HG03442 (cell line): ENCODE measurements around the gene MACO1.
"Not testable (repeated sequence)": the region's sequence is repeated elsewhere in the genome, so short reads cannot be mapped to it uniquely, and the experiment has no call there.

Experiments used
- ATAC-seq: cut with Tn5 transposase; IDR thresholded peaks from one replicate; pipeline ENCODE4 v1.9.1; 2021; ENCODE audit warnings: mild to moderate bottlenecking, moderate library complexity; ENCODE audit not compliant: unreplicated experiment

Gene MACO1

DNA sequence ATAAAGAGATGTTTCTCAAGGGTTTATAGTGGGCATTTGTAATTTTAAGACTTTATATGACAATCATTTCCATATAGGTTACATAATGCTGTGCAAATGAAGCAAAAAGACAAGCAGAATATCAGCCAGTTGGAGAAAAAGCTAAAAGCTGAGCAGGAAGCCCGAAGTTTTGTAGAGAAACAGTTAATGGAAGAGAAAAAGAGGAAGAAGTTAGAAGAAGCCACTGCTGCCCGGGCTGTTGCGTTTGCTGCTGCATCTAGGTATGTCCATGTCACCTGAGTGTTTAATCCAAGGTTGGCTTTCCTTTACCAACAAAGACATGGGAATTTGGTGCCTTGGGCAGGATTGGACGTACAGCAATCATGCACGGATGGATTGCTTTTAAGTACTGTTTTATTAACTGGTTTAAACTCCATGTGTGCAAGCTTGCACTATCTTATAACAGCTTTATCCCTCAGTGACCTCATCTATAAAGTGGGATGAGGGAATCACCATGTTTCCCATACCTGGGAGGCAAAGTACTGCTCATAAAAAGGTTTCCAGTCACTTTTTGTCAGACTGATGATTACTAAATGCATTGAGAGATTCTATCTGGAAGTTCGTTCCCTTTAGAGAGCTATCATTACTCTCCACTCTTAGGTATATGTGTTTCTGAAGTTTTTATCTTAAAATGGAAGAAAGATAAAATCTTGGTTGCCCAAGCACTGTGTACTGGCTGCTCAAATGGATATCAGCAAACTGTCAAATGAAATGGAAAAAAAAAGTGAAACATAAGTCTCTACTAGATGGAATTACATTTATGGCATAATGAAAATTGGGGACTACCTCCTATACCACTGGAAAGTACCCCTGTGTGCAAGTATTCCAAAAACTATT is 55.1 kb downstream of the MACO1 start:
- ATAC-seq: no peak

DNA sequence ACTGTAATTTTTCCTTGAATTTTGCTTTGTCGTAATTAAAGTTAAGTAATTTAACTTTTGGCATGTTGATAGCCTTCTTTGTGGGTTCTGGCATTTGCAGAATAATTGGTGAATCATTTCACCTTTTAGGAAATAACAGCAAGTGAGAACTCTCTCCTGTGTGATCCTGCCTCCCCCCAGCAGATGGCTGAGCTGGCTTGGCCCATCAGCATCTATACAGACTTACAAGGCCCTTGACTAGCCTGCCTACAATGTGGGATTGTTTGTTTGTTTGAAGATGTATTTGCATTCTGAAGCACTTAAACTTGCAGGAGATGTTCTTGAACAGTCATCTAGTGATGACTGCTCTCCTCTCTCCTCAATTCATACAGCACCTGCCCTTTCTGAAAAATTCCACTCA is 55.9 kb downstream of the MACO1 start:
- ATAC-seq: no peak

- no peak for ATAC-seq
Measured at GRCh38 chr1:25487628-25488027, 56.9 kb downstream of the MACO1 start.

DNA sequence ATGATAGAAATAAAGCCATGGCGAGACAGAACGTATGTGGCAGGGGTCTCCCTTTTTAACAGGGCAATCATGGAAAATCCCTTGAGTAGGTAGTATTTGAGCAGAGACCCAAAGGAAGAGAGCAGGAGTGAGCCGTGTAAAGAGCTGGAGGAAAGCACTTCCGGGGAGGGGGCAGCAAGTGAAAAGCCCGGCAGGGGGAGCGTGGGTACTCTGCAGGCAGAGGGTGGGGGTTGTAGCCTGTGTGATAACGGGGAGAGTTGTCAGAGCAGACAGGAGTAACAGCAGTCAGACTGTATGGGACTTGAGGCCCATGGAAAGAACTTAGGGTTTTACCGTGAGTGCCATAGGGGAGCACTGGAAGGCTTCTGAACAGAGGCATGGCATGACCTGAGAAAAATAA is 61.6 kb downstream of the MACO1 start:
- no peak for ATAC-seq

GRCh38 chr1:25494952-25495351 is 64.3 kb downstream of the MACO1 start:
- no peak for ATAC-seq

- no peak for ATAC-seq
Measured at GRCh38 chr1:25500694-25501093, 70.0 kb downstream of the MACO1 start.

GRCh38 chr1:25501235-25502058 is 70.8 kb downstream of the MACO1 start:
- no peak for ATAC-seq

DNA sequence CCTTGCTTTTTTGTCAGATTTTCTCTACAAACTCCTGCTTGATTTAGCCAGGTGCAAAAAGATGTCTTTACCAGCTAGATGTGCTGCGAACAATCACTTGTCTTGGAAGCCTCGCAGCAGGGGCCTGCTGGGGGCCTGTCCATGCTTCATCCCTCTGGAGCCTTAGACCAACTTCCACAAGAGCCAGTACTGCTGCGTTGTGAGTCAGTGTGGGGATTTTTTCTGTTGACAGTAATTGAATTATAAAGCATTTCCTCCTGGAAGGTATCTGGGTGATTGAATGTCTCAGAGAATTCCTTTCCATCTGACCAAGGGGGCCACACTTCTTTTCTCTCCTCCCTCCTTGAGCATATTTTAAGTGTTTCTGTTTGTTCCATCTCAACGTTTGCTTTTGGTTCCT is 72.3 kb downstream of the MACO1 start:
- no peak for ATAC-seq

DNA sequence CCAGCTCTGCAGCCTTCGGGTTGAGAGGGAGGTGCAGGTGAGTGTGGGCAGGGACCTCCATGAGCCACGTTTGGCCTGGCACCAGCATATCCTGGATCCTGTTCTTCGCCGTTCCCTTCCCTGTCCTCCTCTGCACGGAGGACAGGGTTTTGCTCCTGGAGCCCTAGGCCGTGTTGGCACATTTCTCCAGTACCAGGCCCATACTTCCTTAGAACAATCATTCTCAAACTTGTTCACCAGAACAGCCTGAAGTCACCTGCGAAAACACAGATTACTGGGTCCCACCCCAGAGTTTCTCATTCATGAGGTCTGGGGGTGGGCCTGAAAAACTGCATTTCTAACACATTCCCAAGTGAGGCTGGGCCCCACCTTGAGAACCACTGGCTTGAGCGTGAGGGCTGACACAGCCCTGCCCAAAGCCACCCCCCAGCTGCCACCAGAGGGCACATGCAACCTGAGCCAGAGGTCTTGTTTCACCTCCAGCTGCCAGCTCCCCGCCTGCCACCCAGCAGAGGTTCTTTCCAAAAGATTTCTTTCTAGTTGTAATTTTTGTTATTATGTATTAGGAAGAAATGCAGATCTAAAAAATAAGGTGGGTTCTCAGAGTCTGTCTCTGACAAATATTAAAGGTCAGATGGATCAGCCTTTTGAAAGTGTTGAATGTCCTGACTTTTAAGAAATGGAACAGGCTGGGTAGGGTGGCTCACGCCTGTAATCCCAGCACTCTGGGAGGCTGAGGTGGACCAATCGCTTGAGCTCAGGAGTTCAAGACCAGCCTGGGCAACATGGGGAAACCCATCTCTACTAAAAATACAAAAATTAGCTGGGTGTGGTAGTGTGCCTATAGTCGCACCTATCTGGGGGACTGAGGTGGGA is 73.1 kb downstream of the MACO1 start:
- ATAC-seq: no peak

DNA sequence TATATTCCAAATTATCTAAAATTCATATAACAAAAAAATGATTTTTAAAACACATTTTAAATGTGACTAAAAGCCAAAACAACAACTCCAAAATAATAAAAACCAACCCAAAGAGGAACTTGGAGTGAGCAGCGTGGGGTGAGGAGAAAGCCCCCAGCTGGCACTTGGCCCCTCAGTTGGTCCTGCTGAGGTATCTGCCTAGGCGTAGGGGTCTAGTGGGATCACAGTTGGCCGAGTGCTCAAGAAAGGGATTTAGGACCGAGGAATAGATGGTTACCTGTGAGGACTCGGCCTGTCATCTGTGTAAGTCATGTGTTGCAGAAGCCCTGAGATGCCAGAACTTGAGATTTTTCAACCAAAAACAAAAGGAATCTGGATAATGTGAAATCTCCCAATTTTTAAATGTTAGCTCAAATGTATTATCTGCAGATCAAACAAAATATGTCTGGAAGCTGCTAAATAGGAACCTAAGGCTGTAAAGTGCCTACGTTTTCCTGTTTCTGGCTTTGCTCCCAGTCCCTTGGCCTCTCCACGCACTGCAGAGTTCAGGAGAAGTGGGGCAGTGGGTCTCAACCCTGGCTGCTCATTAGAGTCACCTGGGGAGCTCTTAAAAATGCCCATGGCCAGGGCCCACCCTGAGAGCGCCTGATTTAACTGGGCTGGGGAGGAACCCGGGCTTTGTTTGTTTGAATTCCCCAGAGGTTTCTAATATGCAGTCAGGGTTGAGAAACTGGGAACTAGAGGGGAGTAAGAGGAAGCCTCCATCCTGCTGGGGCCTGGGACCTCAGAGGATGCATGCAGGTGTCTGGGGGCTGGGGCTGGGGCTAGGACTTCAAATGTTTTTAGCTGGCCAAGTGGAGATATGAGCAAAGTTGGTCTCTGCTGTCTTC is 74.3 kb downstream of the MACO1 start:
- ATAC-seq: no peak

DNA sequence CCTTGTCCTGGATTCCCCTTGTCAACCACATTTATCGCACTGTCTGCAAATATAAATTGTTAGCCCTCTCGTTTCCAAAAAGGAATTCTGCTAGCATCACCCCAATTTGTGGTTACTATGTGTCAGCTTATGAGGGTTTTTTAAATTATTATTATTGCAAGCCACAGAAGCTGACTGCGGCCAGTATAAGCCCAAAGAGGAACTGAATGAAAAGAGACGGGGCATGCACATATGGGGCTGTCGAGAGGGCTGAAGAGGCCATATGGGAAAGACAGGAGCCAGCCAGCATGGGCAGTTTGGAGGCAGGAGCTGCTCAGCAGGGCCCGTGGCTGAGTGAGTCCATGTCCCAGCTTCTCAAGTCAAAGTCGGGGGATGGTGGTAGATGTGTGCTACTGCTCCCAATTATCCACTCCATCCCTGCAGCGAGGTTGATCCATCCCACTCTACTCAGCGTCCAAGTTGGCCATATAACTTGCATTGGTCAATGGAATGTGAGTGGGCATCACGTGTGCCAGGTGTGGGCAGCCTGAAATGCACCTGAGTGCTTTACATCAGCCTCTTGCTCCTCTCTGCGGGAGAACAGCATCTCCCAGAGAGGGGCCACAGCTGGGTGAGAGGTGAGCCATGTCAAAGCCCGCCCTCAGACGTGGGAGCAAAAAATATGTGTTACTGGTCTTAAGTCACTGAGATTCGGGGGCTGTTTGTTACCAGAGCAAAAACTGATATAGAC is 75.1 kb downstream of the MACO1 start:
- ATAC-seq: no peak

- ATAC-seq: not testable (repeated sequence)
Measured at GRCh38 chr1:25506566-25507463, 76.1 kb downstream of the MACO1 start.

DNA sequence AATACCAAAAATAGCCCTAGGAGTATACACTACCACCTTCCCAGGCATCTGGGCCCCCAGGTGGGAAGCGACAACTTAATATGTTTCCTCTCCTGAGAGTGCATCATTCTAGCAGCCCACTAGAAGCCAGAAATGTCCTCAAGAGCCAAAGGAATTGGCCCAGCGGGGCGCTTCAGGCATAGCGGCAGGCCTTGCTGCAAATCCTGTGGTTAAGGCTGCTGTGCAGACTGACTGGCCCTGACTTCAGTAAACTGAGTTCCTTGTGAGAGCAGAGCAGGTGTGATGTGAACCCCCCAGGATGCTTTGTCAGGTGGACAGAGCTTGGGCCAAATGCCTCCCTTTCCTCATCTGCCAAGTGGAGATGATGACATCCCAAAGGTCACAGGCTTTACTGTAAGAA is 83.0 kb downstream of the MACO1 start:
- ATAC-seq: no peak

DNA sequence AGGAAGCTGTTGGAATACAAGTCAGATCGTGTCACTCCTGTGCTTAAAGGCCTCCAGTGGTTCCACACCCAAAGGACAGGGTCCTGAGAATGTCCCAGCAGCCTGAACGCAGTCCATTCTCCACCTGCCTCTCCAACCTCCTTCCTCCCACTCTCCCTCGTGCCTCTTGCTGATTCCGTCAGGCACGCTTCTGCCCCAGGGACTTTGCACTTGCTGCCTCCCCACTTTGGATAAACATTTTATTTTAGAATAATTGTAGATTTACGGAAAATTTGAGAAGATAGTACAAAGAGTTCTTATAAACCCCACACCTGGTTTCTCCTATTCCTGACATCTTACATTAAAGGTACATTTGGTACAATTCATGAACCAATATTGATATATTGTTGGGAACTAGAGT is 84.3 kb downstream of the MACO1 start:
- ATAC-seq: no peak

DNA sequence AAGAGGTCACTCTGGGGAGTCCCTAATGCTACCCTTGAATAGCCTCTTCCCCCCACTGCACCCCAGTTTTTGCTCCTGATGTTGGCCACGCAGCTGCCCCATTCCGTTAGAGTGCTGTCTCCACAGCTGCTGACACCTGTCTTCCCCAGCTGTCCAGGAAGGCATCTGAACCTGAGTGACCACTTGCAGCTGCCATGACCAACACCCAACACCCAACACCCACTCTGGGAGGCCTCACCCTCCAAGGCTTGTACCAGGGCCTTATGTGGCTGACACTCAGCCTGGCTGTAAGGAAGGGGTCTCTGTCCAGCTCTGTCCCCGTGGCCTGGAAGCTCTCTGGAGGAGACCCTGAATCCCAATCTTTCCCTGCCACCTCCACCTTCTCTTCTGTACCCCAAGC is 86.0 kb downstream of the MACO1 start:
- ATAC-seq: no peak

- no peak for ATAC-seq
Measured at GRCh38 chr1:25517476-25518394, 87.0 kb downstream of the MACO1 start.

- ATAC-seq: no peak
Measured at GRCh38 chr1:25519624-25520023, 88.9 kb downstream of the MACO1 start.
